Tibial artery (tissue), 4 donors: ENCODE results near the gene UBE2L5.
"Not testable (repeated sequence)": the region's sequence is repeated elsewhere in the genome, so short reads cannot be mapped to it uniquely, and the experiment has no call there.

Experiments
- DNase-seq, 2 donors: peaks; one replicate each; pipeline ENCODE4 v3.0.0-alpha.2; 2019
- H3K27ac ChIP-seq, 2 donors: fragments of 200-600 bp; sonication (generic) in 1 of 2; 1 replicate in 1 of 2; 2 replicates in 1 of 2; pipeline ENCODE4 v1.5.1; 2018 to 2019; ENCODE audit warnings: mild to moderate bottlenecking in 1 of 2
- H3K27me3 ChIP-seq, 2 donors: fragments of 200-600 bp; sonication (generic) in 1 of 2; one replicate each; pipeline versions ENCODE4 v1.5.1 to v1.6.0; 2016 to 2019
- H3K36me3 ChIP-seq, 3 donors: fragments of 200-600 bp; sonication (generic) in 2 of 3; one replicate each; pipeline ENCODE4 v1.5.1; 2016 to 2019; ENCODE audit warnings: mild to moderate bottlenecking in 2 of 3
- H3K4me1 ChIP-seq, 4 donors: fragments of 200-600 bp; sonication (generic) in 2 of 4; 1 replicate in 3 of 4; 2 replicates in 1 of 4; pipeline ENCODE4 v1.5.1; 2016 to 2019
- H3K4me3 ChIP-seq, 2 donors: fragments of 200-600 bp; sonication (generic) in 1 of 2; 1 replicate in 1 of 2; 2 replicates in 1 of 2; pipeline ENCODE4 v1.5.1; 2018 to 2019; ENCODE audit warnings: mild to moderate bottlenecking in 2 of 2
- H3K9me3 ChIP-seq, 3 donors: fragments of 200-600 bp; sonication (generic) in 1 of 3; one replicate each; pipeline ENCODE4 v1.5.1; 2016 to 2019
- CTCF ChIP-seq, 2 experiments: fragments of 200-600 bp in 1 of 2; fragments of 450-650 bp in 1 of 2; IDR thresholded peaks; one replicate each; pipeline ENCODE4 v1.5.1; 2017 to 2019; ENCODE audit warnings: antibody characterized with exemption in 2 of 2, mild to moderate bottlenecking in 1 of 2, moderate library complexity in 1 of 2
- intact Hi-C: fragments of 100-400 bp; cut with DNase I; formaldehyde crosslinking; loops from one replicate; pipeline ENCODE4 v1.15.0; 2023; ENCODE audit warnings: low total_unique reads

Gene UBE2L5

GRCh38 chr13:30437177-30437576 lies 14.9 kb downstream of the UBE2L5 start:
- Histone ChIP-seq H3K27ac (no peak overlapping the region), H3K27me3 (no peaks in the 10 kb centered on the region), H3K4me1 (no peaks in the 10 kb centered on the region), H3K36me3 (no peaks in the 10 kb centered on the region), H3K9me3 (no peaks in the 10 kb centered on the region), H3K4me3 (no peak overlapping the region)
- intact Hi-C loops = no loop called here
- no peak for DNase-seq
- TF ChIP-seq CTCF (IDR thresholded peaks at IDR 0.05) = no peak

GRCh38 chr13:30438286-30438685 lies 16.0 kb downstream of the UBE2L5 start:
- Histone ChIP-seq H3K27ac (no peak overlapping the region), H3K36me3 (no peaks in the 10 kb centered on the region), H3K4me3 (no peak overlapping the region), H3K27me3 (no peaks in the 10 kb centered on the region), H3K9me3 (no peaks in the 10 kb centered on the region), H3K4me1 (no peaks in the 10 kb centered on the region)
- TF ChIP-seq CTCF (IDR thresholded peaks at IDR 0.05) = no peak
- intact Hi-C loops = no loop called here
- DNase-seq = no peak

DNA sequence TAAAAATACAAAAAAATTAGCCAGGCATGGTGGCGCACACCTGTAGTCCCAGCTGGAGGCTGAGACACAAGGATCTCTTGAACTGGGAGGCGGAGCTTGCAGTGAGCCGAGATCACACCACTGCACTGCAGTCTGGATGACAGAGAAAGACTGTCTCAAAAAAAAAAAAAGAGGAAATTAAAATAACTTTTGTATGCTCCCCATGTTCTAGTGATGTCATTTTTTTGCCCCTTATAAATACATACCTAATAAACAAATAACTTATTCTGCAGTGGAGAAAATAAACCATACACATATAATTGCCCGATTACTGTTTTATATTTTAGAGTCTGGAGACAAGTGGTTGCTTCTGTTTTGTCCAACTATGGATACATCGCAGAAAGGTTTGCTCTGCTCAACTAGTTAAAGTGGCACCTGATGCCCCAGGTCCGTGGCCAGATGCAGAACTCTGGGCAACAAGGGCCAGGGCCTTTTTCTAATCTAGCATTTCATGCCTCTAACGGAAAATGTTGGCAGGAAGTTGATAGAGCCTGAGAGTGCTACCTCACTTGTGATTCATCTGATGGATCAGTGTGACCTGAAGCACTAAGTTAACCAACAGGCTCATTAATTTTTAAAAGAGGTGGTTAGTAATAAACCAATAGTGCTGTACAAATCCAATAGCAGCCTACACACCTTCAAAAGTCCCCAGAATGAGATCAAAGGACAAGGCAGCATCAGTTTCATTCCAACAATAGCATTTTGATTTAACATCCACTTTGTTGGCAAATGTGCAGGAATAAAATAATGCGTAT lies 18.8 kb downstream of the UBE2L5 start:
- no peak for TF ChIP-seq CTCF (IDR thresholded peaks at IDR 0.05)
- no peak for DNase-seq
- no peak overlapping the region for H3K27ac ChIP-seq
- intact Hi-C loops = no loop called here
- H3K9me3 ChIP-seq = no peaks in the 10 kb centered on the region
- H3K4me1 ChIP-seq = peaks cover 0 to 11% (median 5%) of the 10 kb centered on the region in 4 donors
- no peak overlapping the region for H3K4me3 ChIP-seq
- H3K36me3 ChIP-seq = no peaks in the 10 kb centered on the region
- H3K27me3 ChIP-seq = no peaks in the 10 kb centered on the region

DNA sequence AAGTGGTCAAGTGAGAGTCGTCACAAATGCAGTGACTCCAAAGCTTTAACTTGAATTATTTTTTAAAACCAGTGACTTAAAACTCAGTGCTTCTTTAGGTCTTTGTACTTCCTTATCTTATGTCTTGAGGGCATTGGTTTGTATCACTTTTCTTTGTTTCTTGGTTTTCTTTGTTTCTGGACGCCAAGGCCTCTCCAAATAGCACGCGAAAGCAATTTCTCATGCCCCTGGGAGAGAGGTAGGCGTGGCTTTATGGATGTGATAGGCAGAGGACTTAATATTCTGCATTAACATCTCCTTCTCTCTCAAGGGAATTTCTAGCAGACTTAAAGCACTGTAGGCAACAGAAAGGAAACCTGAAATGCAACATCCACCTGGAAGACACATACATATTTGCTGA lies 20.6 kb downstream of the UBE2L5 start:
- H3K4me1 ChIP-seq = peaks cover 0 to 18% (median 8%) of the 10 kb centered on the region in 4 donors
- intact Hi-C loops = no loop called here
- no peaks in the 10 kb centered on the region for H3K9me3 ChIP-seq
- no peak overlapping the region for H3K4me3 ChIP-seq
- no peaks in the 10 kb centered on the region for H3K36me3 ChIP-seq
- no peak for TF ChIP-seq CTCF (IDR thresholded peaks at IDR 0.05)
- no peak for DNase-seq
- no peak overlapping the region for H3K27ac ChIP-seq
- H3K27me3 ChIP-seq = no peaks in the 10 kb centered on the region

- DNase-seq, H3K36me3 ChIP-seq, intact Hi-C loops: not testable (repeated sequence)
These were observed 21.2 kb downstream of the UBE2L5 start for GRCh38 chr13:30443491-30443890.

GRCh38 chr13:30443957-30444404 lies 21.7 kb downstream of the UBE2L5 start:
- Histone ChIP-seq H3K4me3 (no peak overlapping the region), H3K4me1 (peaks cover 0 to 18% (median 8%) of the 10 kb centered on the region in 4 donors), H3K9me3 (no peaks in the 10 kb centered on the region), H3K27me3 (no peaks in the 10 kb centered on the region), H3K36me3 (no peaks in the 10 kb centered on the region), H3K27ac (no peak overlapping the region)
- no peak for DNase-seq
- intact Hi-C loops = no loop called here
- no peak for TF ChIP-seq CTCF (IDR thresholded peaks at IDR 0.05)

More at GRCh38 chr13:30443491-30443890, 21.2 kb downstream of the UBE2L5 start:
- not testable (repeated sequence) for H3K27ac ChIP-seq, H3K27me3 ChIP-seq, H3K9me3 ChIP-seq, H3K4me3 ChIP-seq
- peaks cover 0 to 18% (median 8%) of the 10 kb centered on the region in 4 donors for H3K4me1 ChIP-seq
